IgD-negative memory B cell (primary cell): ENCODE results near the gene SLC22A13. TPM values are rescaled to one million over a fixed set of nuclear protein-coding genes. Genes with fewer than 3 reads are reported as not detected.

ENCODE experiments used
- H3K27ac Mint-ChIP-seq, 3 donors: one replicate each; pipeline ENCODE4 v1.8.0; 2020 to 2022; ENCODE audit warnings: mild to moderate bottlenecking in 3 of 3, mixed read lengths in 3 of 3, moderate library complexity in 1 of 3
- H3K27me3 Mint-ChIP-seq: one replicate; pipeline ENCODE4 v1.8.0; 2021; ENCODE audit warnings: mixed read lengths
- H3K36me3 Mint-ChIP-seq: one replicate; pipeline ENCODE4 v1.8.0; 2020; ENCODE audit warnings: mild to moderate bottlenecking, mixed read lengths
- H3K4me1 Mint-ChIP-seq, 3 donors: one replicate each; pipeline ENCODE4 v1.8.0; 2020 to 2022; ENCODE audit warnings: mixed read lengths in 3 of 3, mild to moderate bottlenecking in 1 of 3
- H3K4me3 Mint-ChIP-seq, 4 donors: one replicate each; pipeline ENCODE4 v1.8.0; 2020 to 2022; ENCODE audit warnings: mild to moderate bottlenecking in 4 of 4, mixed read lengths in 4 of 4, moderate library complexity in 3 of 4
- H3K9me3 Mint-ChIP-seq, 3 donors: one replicate each; pipeline ENCODE4 v1.8.0; 2020 to 2021; ENCODE audit warnings: mixed read lengths in 3 of 3, mild to moderate bottlenecking in 1 of 3
- polyA plus RNA-seq: library from polyadenylated mRNA; unstranded; fragments of 300-500 nt; fragmentation: Illumina TruSeq; gene quantifications from one replicate; pipeline ENCODE4 v1.2.3, GENCODE V29; 2021

Gene SLC22A13
- polyA plus RNA-seq, 1 donor from 2014 or later = not detected

- H3K27me3 Mint-ChIP-seq = no peaks in the 10 kb centered on the region
- peaks cover 0 to 2% (median 0%) of the 10 kb centered on the region in 3 donors for H3K4me1 Mint-ChIP-seq
- H3K9me3 Mint-ChIP-seq = no peaks in the 10 kb centered on the region
- peaks cover 6% of the 10 kb centered on the region for H3K36me3 Mint-ChIP-seq
- H3K4me3 Mint-ChIP-seq = no peak overlapping the region
- no peak overlapping the region for H3K27ac Mint-ChIP-seq
Measured at GRCh38 chr3:38250198-38250597, 15.4 kb upstream of the SLC22A13 start.

DNA sequence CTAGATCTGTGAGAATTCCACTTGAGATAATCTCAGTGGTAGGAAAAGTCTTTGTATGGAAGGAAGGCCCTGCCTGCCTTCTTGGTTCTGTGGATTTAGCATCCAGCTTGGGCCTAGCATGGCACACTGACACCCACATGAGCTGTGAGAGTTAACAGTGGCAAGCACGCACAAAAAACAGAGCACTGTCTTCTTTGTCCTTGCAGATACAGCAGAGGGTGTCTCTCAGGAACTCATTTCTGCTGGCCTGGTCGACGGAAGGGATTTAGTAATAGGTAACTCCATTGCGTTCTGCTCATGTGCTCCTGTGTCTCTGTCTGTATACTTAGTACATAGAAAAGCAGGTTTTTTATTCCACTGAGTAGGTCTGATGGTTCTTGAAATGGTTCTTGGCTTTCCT lies 14.4 kb upstream of the SLC22A13 start:
- H3K4me3 Mint-ChIP-seq = no peak overlapping the region
- H3K4me1 Mint-ChIP-seq = peaks cover 0 to 3% (median 0%) of the 10 kb centered on the region in 3 donors
- H3K27ac Mint-ChIP-seq = no peak overlapping the region
- H3K27me3 Mint-ChIP-seq = no peaks in the 10 kb centered on the region
- peaks cover 6% of the 10 kb centered on the region for H3K36me3 Mint-ChIP-seq
- H3K9me3 Mint-ChIP-seq = no peaks in the 10 kb centered on the region

DNA sequence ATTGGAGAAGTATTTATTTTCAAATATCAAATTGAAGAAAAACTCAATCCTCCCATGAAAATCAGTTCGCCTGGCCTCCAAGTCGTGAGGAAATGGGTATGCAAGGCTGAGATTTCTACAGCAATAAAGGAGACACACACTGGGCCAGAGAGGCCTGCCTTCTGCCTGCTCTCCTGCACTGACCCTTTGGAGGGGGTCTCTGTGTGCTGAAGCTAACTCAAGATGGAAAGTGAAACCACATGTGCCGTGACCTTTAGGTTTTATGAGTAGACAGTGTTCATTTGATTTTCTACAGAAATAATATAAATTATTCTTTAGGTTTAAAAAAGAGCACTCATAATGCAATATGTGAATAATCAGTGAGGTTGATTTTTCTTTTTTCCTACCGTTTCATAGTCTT lies 11.9 kb upstream of the SLC22A13 start:
- peaks cover 0 to 4% (median 1%) of the 10 kb centered on the region in 3 donors for H3K4me1 Mint-ChIP-seq
- no peak overlapping the region for H3K4me3 Mint-ChIP-seq
- no peaks in the 10 kb centered on the region for H3K9me3 Mint-ChIP-seq
- H3K36me3 Mint-ChIP-seq = peaks cover 1% of the 10 kb centered on the region
- no peak overlapping the region for H3K27ac Mint-ChIP-seq
- H3K27me3 Mint-ChIP-seq = no peaks in the 10 kb centered on the region

GRCh38 chr3:38254872-38255271 lies 10.7 kb upstream of the SLC22A13 start:
- H3K36me3 Mint-ChIP-seq = no peaks in the 10 kb centered on the region
- peaks cover 0 to 4% (median 1%) of the 10 kb centered on the region in 3 donors for H3K4me1 Mint-ChIP-seq

DNA sequence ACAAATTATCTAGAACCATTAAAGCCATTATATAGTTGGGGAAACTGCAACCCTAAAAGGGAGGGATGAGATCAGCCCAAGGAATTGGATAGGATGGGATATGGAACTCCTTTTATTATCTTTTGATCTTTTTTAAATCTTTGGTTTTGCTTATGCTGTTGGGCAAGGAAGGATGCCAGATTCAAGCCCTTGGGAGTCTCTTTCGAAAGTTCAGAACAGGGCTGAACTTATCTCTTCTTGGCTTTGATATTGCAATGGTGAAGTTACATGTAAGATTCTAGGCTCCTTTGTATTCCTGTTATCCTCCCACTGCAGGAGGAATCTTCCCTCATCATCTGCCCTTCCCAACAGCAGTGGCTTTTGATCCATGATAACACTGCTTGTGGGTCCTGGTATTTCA lies 10.0 kb upstream of the SLC22A13 start:
- no peaks in the 10 kb centered on the region for H3K9me3 Mint-ChIP-seq
- no peak overlapping the region for H3K4me3 Mint-ChIP-seq
- H3K27me3 Mint-ChIP-seq = no peaks in the 10 kb centered on the region
- H3K27ac Mint-ChIP-seq = no peak overlapping the region
- H3K36me3 Mint-ChIP-seq = no peaks in the 10 kb centered on the region
- peaks cover 0 to 4% (median 1%) of the 10 kb centered on the region in 3 donors for H3K4me1 Mint-ChIP-seq

More at GRCh38 chr3:38254872-38255271, 10.7 kb upstream of the SLC22A13 start:
- Mint-ChIP-seq H3K27ac (no peak overlapping the region), H3K27me3 (no peaks in the 10 kb centered on the region), H3K4me3 (no peak overlapping the region), H3K9me3 (no peaks in the 10 kb centered on the region)

DNA sequence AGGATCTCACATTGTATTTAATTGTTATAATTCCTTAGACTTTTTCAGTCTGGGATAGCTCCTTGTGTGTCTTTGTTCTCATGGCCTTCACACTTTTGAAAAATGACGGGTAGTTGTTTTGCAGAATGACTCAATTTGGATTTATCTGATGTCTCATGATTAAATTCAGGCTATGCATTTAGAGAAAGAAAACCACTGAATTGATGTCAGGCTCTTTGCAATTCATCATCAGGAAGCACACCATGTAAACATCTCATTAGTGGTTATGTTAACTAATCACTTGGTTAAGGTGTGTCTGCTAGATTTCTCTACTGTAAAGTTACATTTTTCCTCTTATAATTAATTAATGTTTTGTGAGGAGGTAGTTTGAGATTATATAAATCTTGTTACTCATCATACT lies 8.0 kb upstream of the SLC22A13 start:
- H3K4me3 Mint-ChIP-seq = no peak overlapping the region
- H3K27me3 Mint-ChIP-seq = no peaks in the 10 kb centered on the region
- H3K36me3 Mint-ChIP-seq = no peaks in the 10 kb centered on the region
- peaks cover 0 to 5% (median 1%) of the 10 kb centered on the region in 3 donors for H3K4me1 Mint-ChIP-seq
- H3K9me3 Mint-ChIP-seq = peaks cover 0 to 2% (median 0%) of the 10 kb centered on the region in 3 donors
- H3K27ac Mint-ChIP-seq = peak overlapping the region in 1 of 3 donors; percentile 11

DNA sequence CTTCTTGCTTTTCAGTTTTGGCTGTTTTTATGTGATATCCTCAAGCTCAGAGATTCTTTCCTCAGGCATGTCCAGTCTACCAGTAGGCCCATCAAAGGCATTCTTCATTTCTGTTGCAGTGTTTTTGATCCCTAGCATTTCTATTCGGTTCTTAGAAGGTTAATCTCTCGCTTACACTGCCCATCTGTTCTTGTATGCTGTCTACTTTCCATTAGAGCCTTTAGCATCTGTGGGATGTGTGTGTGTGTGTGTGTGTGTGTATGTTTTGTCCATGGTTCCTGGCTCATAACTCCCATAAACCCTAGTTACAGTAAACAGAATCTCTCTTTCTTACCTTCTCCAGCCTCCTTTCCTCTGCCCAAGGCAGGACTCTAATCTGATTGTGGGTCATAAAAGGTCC lies 5.1 kb upstream of the SLC22A13 start:
- Mint-ChIP-seq H3K36me3 (no peaks in the 10 kb centered on the region), H3K27me3 (no peaks in the 10 kb centered on the region), H3K9me3 (peaks cover 0 to 2% (median 0%) of the 10 kb centered on the region in 3 donors), H3K4me3 (no peak overlapping the region), H3K27ac (no peak overlapping the region), H3K4me1 (peaks cover 0 to 5% (median 1%) of the 10 kb centered on the region in 3 donors)

GRCh38 chr3:38264353-38264771 lies 1.2 kb upstream of the SLC22A13 start:
- Mint-ChIP-seq H3K27ac (peak overlapping the region in 1 of 3 donors; percentile 41), H3K27me3 (no peaks in the 10 kb centered on the region), H3K4me1 (peaks cover 12 to 17% (median 15%) of the 10 kb centered on the region in 3 donors), H3K9me3 (peaks cover 0 to 2% (median 0%) of the 10 kb centered on the region in 3 donors), H3K36me3 (no peaks in the 10 kb centered on the region), H3K4me3 (no peak overlapping the region)

DNA sequence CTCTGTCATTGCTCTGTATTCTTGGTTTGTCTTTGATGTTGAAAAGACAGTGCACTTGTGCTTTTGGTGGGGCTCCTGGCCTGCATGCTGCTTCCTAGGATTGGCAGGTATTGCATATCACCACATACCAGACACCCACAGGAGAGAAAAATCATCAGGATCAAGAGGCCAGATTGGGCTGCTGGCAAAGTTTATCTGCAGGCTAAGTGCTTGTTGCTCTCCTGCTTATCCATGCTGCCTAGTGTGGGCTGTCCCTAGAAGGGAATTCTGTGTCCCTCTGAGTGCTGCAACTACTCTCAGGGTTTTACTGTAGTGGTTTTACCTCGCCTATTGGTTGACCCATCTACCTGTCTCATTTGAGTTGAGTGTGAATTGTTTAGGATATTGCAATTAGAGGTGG lies 833 bp upstream of the SLC22A13 start:
- H3K4me1 Mint-ChIP-seq = peaks cover 12 to 17% (median 15%) of the 10 kb centered on the region in 3 donors
- H3K27me3 Mint-ChIP-seq = no peaks in the 10 kb centered on the region
- no peaks in the 10 kb centered on the region for H3K36me3 Mint-ChIP-seq
- peaks cover 0 to 2% (median 0%) of the 10 kb centered on the region in 3 donors for H3K9me3 Mint-ChIP-seq
- H3K4me3 Mint-ChIP-seq = no peak overlapping the region
- peak overlapping the region in 1 of 3 donors; percentile 38 for H3K27ac Mint-ChIP-seq

DNA sequence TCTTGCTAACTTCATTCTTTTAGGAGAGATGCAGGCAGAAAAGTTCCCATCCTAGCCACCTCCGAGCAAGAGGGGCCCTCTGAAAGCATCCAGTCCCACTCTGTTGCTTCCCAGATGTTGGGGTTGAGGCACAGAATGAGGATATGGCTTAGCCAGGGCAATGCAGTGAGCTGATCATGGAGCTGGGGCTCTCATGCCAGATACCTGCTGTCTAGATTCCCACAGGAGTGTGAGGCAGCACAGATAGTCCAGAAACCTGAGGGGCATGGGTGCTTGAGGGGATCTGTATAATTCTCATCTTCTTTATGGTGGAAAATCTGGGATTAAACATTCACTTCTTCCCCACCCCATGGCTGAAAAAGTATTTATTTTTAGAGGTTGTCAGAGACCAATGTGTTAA lies 1.2 kb downstream of the SLC22A13 start:
- Mint-ChIP-seq H3K27ac (no peak overlapping the region), H3K4me1 (peaks cover 11 to 17% (median 15%) of the 10 kb centered on the region in 3 donors), H3K9me3 (peaks cover 0 to under 1% (median 0%) of the 10 kb centered on the region in 3 donors), H3K36me3 (no peaks in the 10 kb centered on the region), H3K27me3 (no peaks in the 10 kb centered on the region), H3K4me3 (no peak overlapping the region)

- H3K4me1 Mint-ChIP-seq = peaks cover 11 to 17% (median 15%) of the 10 kb centered on the region in 3 donors
- peak overlapping the region in 1 of 4 donors; percentile 67 for H3K4me3 Mint-ChIP-seq
- no peaks in the 10 kb centered on the region for H3K9me3 Mint-ChIP-seq
Measured at GRCh38 chr3:38267662-38268061, 2.0 kb downstream of the SLC22A13 start.

GRCh38 chr3:38268087-38268486 lies 2.5 kb downstream of the SLC22A13 start:
- Mint-ChIP-seq H3K27ac (peak overlapping the region in 1 of 3 donors; percentile 9), H3K4me1 (peaks cover 11 to 17% (median 15%) of the 10 kb centered on the region in 3 donors), H3K36me3 (no peaks in the 10 kb centered on the region), H3K27me3 (no peaks in the 10 kb centered on the region), H3K9me3 (no peaks in the 10 kb centered on the region), H3K4me3 (peak overlapping the region in 3 of 4 donors; percentile 25 to 67 (median 27))

More at GRCh38 chr3:38267662-38268061, 2.0 kb downstream of the SLC22A13 start:
- no peaks in the 10 kb centered on the region for H3K27me3 Mint-ChIP-seq
- H3K36me3 Mint-ChIP-seq = no peaks in the 10 kb centered on the region
- H3K27ac Mint-ChIP-seq = no peak overlapping the region

GRCh38 chr3:38268522-38268921 lies 2.9 kb downstream of the SLC22A13 start:
- no peaks in the 10 kb centered on the region for H3K9me3 Mint-ChIP-seq
- H3K27me3 Mint-ChIP-seq = no peaks in the 10 kb centered on the region
- H3K4me3 Mint-ChIP-seq = peak overlapping the region in 3 of 4 donors; percentile 25 to 30 (median 27)
- H3K27ac Mint-ChIP-seq = no peak overlapping the region
- H3K4me1 Mint-ChIP-seq = peaks cover 11 to 17% (median 15%) of the 10 kb centered on the region in 3 donors
- H3K36me3 Mint-ChIP-seq = no peaks in the 10 kb centered on the region

DNA sequence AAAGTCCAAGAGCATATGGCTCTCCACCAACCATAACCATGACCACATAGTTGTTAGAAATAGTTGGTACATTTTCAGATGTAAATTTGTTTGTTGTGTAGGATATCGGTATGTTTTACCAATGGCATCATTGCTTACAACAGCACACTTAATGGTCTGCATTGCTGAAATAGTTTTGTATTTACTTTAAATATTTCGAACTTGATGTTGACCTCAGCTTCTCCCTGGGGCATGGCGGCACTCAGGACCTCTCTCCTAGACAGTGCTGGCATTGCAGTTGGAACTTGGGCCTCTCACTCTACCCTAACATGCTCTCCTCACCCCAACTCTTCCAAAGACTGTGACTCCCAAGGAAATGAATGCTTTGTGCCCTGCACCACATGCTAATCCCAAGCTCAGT lies 5.0 kb downstream of the SLC22A13 start:
- Mint-ChIP-seq H3K27ac (no peak overlapping the region), H3K27me3 (no peaks in the 10 kb centered on the region), H3K4me3 (peak overlapping the region in 1 of 4 donors; percentile 59), H3K9me3 (no peaks in the 10 kb centered on the region), H3K36me3 (no peaks in the 10 kb centered on the region), H3K4me1 (peaks cover 11 to 17% (median 15%) of the 10 kb centered on the region in 3 donors)

- Mint-ChIP-seq H3K4me1 (peaks cover 9 to 17% (median 15%) of the 10 kb centered on the region in 3 donors), H3K9me3 (no peaks in the 10 kb centered on the region), H3K27me3 (no peaks in the 10 kb centered on the region), H3K36me3 (no peaks in the 10 kb centered on the region), H3K27ac (peak overlapping the region in 1 of 3 donors; percentile 48), H3K4me3 (no peak overlapping the region)
Measured at GRCh38 chr3:38271553-38271952, 5.9 kb downstream of the SLC22A13 start.
